H1 (cell line): Measurements from ENCODE around the gene CNIH3. TPM values are rescaled to one million over a fixed set of nuclear protein-coding genes. Genes with fewer than 3 reads are reported as not detected.
"Not testable (repeated sequence)": the region's sequence is repeated elsewhere in the genome, so short reads cannot be mapped to it uniquely, and the experiment has no call there.

ENCODE experiments used
- CTCF ChIA-PET: fragments of 300-600 bp; sonication (Branson Sonifier 250); formaldehyde crosslinking; loops from one replicate; lab custom pipeline; 2021; ENCODE audit not compliant: partially characterized antibody; lab: Charles Lee
- POLR2A ChIA-PET: fragments of 300-600 bp; sonication (Branson Sonifier 250); formaldehyde crosslinking; loops from one replicate; lab custom pipeline; 2021; ENCODE audit warnings: inconsistent platforms; ENCODE audit not compliant: partially characterized antibody; lab: Charles Lee
- DNase-seq, 2 experiments: peaks; one replicate each; pipeline versions ENCODE4 v3.0.0 to v3.0.0-alpha.2; 2010 to 2022; ENCODE audit warnings: low spot score in 2 of 2, low read depth in 1 of 2, mixed read lengths in 1 of 2
- FAIRE-seq: peaks from 2 replicates; lab custom pipeline; 2011; peaks lifted over from hg19 to GRCh38; lab: Jason Lieb, UNC
- H2AFZ ChIP-seq: 2 replicates; pipeline ENCODE4 v1.8.1; 2012; ENCODE audit warnings: low read length, inconsistent platforms
- H2AK5ac ChIP-seq: 2 replicates; pipeline ENCODE4 v1.6.1; 2013; ENCODE audit warnings: low read depth, low read length
- H2BK120ac ChIP-seq: replicated peaks from 2 replicates; pipeline ENCODE3; 2013; ENCODE audit warnings: low read depth, low read length, inconsistent platforms
- H2BK12ac ChIP-seq: 2 replicates; pipeline ENCODE4 v1.6.1; 2013; ENCODE audit warnings: low read depth, low read length
- H2BK15ac ChIP-seq: 2 replicates; pipeline ENCODE4 v1.6.1; 2013; ENCODE audit warnings: low read length
- H2BK20ac ChIP-seq: 2 replicates; pipeline ENCODE4 v1.6.1; 2013; ENCODE audit warnings: low read length
- H2BK5ac ChIP-seq: 2 replicates; pipeline ENCODE4 v1.6.1; 2013; ENCODE audit warnings: low read depth, low read length
- H3K14ac ChIP-seq: 2 replicates; pipeline ENCODE4 v1.6.1; 2013; ENCODE audit warnings: inconsistent platforms; ENCODE audit not compliant: insufficient read length
- H3K18ac ChIP-seq: 2 replicates; pipeline ENCODE4 v1.6.1; 2013; ENCODE audit warnings: low read length; ENCODE audit errors: extremely low read depth
- H3K23ac ChIP-seq: 2 replicates; pipeline ENCODE4 v1.6.1; 2013; ENCODE audit warnings: inconsistent platforms; ENCODE audit not compliant: insufficient read length
- H3K23me2 ChIP-seq: 2 replicates; pipeline ENCODE4 v1.6.1; 2013; ENCODE audit warnings: low read depth, low read length
- H3K27ac ChIP-seq: 2 replicates; pipeline ENCODE4 v1.6.1; 2011; ENCODE audit warnings: low read depth, low read length, inconsistent platforms
- H3K27me3 ChIP-seq, 4 experiments: replicated peaks in 1 of 4; 1 replicate in 1 of 4; 2 replicates in 3 of 4; pipeline versions ENCODE4 v1.6.1 to v1.8.1; 2011 to 2013; ENCODE audit warnings: low read length in 3 of 4, mild to moderate bottlenecking in 3 of 4, inconsistent platforms in 2 of 4, mixed read lengths in 2 of 4, moderate library complexity in 1 of 4; ENCODE audit not compliant: control insufficient read depth in 3 of 4, insufficient read depth in 3 of 4; ENCODE audit errors: extremely low read depth in 1 of 4
- H3K36me3 ChIP-seq, 4 experiments: 2 replicates each; pipeline versions ENCODE4 v1.6.1 to v1.8.1; 2011 to 2013; ENCODE audit warnings: mild to moderate bottlenecking in 4 of 4, low read length in 3 of 4, moderate library complexity in 2 of 4, control low read depth in 1 of 4, inconsistent platforms in 1 of 4; ENCODE audit not compliant: insufficient read depth in 4 of 4, control insufficient read depth in 2 of 4
- H3K4ac ChIP-seq: replicated peaks from 2 replicates; pipeline ENCODE3; 2013; ENCODE audit warnings: low read length, low read depth, mixed read lengths, inconsistent platforms; ENCODE audit not compliant: insufficient read length
- H3K4me1 ChIP-seq, 4 experiments: replicated peaks in 1 of 4; 1 replicate in 1 of 4; 2 replicates in 3 of 4; pipeline versions ENCODE4 v1.6.1 to v1.8.1; 2011 to 2013; ENCODE audit warnings: low read length in 3 of 4, inconsistent platforms in 2 of 4, mixed read lengths in 1 of 4; ENCODE audit not compliant: insufficient read depth in 4 of 4, control insufficient read depth in 3 of 4
- H3K4me2 ChIP-seq, 2 experiments: 2 replicates each; pipeline versions ENCODE4 v1.6.1 to v1.8.1; 2011 to 2013; ENCODE audit warnings: low read depth in 2 of 2, low read length in 2 of 2, control low read depth in 1 of 2, inconsistent platforms in 1 of 2, mild to moderate bottlenecking in 1 of 2; ENCODE audit not compliant: insufficient read depth in 1 of 2
- H3K4me3 ChIP-seq, 4 experiments: fragments of 200-600, 300-600 bp in 1 of 4; sonication (generic), shearing (Covaris generic), sonication (Bioruptor Twin) in 1 of 4; 2 replicates each; pipeline versions ENCODE4 v1.5.1 to v1.8.1; 2011 to 2016; ENCODE audit warnings: low read length in 4 of 4, low read depth in 3 of 4, control low read depth in 2 of 4, inconsistent platforms in 2 of 4, mild to moderate bottlenecking in 2 of 4, mixed read lengths in 1 of 4, moderate library complexity in 1 of 4; ENCODE audit not compliant: insufficient read depth in 2 of 4; ENCODE audit errors: extremely low read depth in 1 of 4
- H3K56ac ChIP-seq: replicated peaks from 2 replicates; pipeline ENCODE3; 2013; ENCODE audit warnings: low read depth, mild to moderate bottlenecking, mixed read lengths, low read length, inconsistent platforms; ENCODE audit not compliant: insufficient read length
- H3K79me1 ChIP-seq: 2 replicates; pipeline ENCODE4 v1.6.1; 2013; ENCODE audit warnings: low read depth, low read length, control low read depth
- H3K79me2 ChIP-seq, 2 experiments: 2 replicates each; pipeline versions ENCODE4 v1.6.1 to v1.8.1; 2012 to 2013; ENCODE audit warnings: low read length in 2 of 2, mild to moderate bottlenecking in 2 of 2, inconsistent platforms in 1 of 2; ENCODE audit not compliant: insufficient read depth in 2 of 2, control insufficient read depth in 1 of 2
- H3K9ac ChIP-seq, 4 experiments: replicated peaks in 1 of 4; 1 replicate in 1 of 4; 2 replicates in 3 of 4; pipeline versions ENCODE4 v1.6.1 to v1.8.1; 2011 to 2013; ENCODE audit warnings: low read depth in 3 of 4, low read length in 3 of 4, control low read depth in 2 of 4, mild to moderate bottlenecking in 2 of 4, moderate library complexity in 2 of 4, inconsistent platforms in 1 of 4; ENCODE audit errors: extremely low read depth in 1 of 4
- H3K9me3 ChIP-seq, 2 experiments: 2 replicates each; pipeline versions ENCODE4 v1.6.1 to v1.8.1; 2012 to 2013; ENCODE audit warnings: mild to moderate bottlenecking in 2 of 2, moderate library complexity in 2 of 2, control low read depth in 1 of 2, inconsistent platforms in 1 of 2, low read depth in 1 of 2, low read length in 1 of 2, mixed read lengths in 1 of 2; ENCODE audit not compliant: insufficient read depth in 2 of 2
- H4K20me1 ChIP-seq, 2 experiments: replicated peaks in 1 of 2; 2 replicates each; pipeline versions ENCODE3 to v1.8.1; 2011 to 2013; ENCODE audit warnings: inconsistent platforms in 2 of 2, low read length in 2 of 2, mild to moderate bottlenecking in 1 of 2; ENCODE audit not compliant: insufficient read depth in 2 of 2, control insufficient read depth in 1 of 2
- H4K5ac ChIP-seq: 2 replicates; pipeline ENCODE4 v1.6.1; 2013; ENCODE audit warnings: low read length, low read depth, mixed read lengths, inconsistent platforms; ENCODE audit not compliant: insufficient read length
- H4K8ac ChIP-seq: 2 replicates; pipeline ENCODE4 v1.8.0; 2013; ENCODE audit warnings: mild to moderate bottlenecking, moderate library complexity, low read length, inconsistent platforms; ENCODE audit not compliant: insufficient read depth; ENCODE audit errors: extremely low read depth
- H4K91ac ChIP-seq: replicated peaks from 2 replicates; pipeline ENCODE3; 2013; ENCODE audit warnings: low read length, mixed read lengths, inconsistent platforms; ENCODE audit not compliant: insufficient read length
- WGBS, 2 experiments: shearing (Covaris generic) in 1 of 2; methylation state at CpG; one replicate each; pipeline versions ENCODE4 v1.1.6 to v1.1.7; 2013 to 2015; ENCODE audit warnings: low lambda C conversion rate in 2 of 2, mixed read lengths in 2 of 2, inconsistent platforms in 1 of 2, low coverage in 1 of 2, missing lambda C conversion rate in 1 of 2; ENCODE audit not compliant: insufficient replicate concordance in 2 of 2, insufficient coverage in 1 of 2, insufficient read length in 1 of 2; ENCODE audit errors: extremely low coverage in 1 of 2, missing lambda C conversion rate in 1 of 2; 5-methylcytosine and 5-hydroxymethylcytosine counted together
- polyA plus RNA-seq, 7 experiments: library from polyadenylated mRNA; depleted of rRNA in 3 of 7; stranded (reverse) in 5 of 7; unstranded in 2 of 7; fragments of >200 nt in 5 of 7; fragments of 200-250 nt in 2 of 7; gene quantifications; 1 replicate in 5 of 7; 2 replicates in 1 of 7; 4 replicates in 1 of 7; pipeline versions ENCODE4 v1.2.1 to v1.2.3, GENCODE V29; 2011 to 2013; ENCODE audit warnings: missing spikeins in 2 of 7, mixed read lengths in 2 of 7
- total RNA-seq: library from RNA; stranded (reverse); fragmentation: NEBNext Ultra II Directional; extraction: Animal tissue kit (Norgen Biotek cat#: 25700); gene quantifications from 2 replicates; pipeline ENCODE4 v1.2.1, GENCODE V29; 2021

The CNIH3 gene
- total and polyA plus RNA-seq, 2 of the 8 experiments (the other 6 are each of a cell fraction or from before 2014, with no cell fraction given): 3.7 to 5.6 TPM

DNA sequence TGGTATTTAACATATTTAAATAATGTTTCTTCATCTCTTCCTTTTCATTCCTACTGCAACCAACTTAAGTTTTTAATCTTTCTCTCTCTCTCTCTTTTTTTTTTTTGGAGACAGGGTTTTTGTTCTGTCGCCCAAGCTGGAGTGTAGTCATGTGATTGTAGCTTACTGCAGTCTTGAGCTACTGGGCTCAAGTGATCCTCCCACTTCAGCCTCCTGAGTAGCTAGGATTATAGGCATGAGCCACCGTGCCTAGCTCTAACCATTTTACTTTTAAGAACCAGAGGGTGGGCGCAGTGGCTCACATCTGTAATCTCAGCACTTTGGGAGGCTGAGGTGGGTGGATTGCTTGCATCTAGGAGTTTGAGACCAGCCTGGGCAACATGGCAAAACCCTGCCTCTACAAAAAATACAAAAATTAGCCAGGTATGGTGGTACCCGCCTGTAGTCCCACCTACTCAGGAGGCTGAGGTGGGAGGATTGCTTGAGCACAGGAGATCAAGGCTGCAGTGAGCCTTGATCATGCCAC is 95.2 kb downstream of the CNIH3 start:
- H3K4ac ChIP-seq, H4K8ac ChIP-seq, H2BK120ac ChIP-seq, H3K9me3 ChIP-seq, H3K14ac ChIP-seq, DNase-seq, H3K18ac ChIP-seq, H2BK5ac ChIP-seq, POLR2A ChIA-PET, H3K79me2 ChIP-seq, H3K9ac ChIP-seq, H3K27me3 ChIP-seq, H3K56ac ChIP-seq, H2BK15ac ChIP-seq, H3K27ac ChIP-seq, H4K20me1 ChIP-seq, H3K4me2 ChIP-seq, H3K23ac ChIP-seq, H3K23me2 ChIP-seq, H2BK20ac ChIP-seq, H2AK5ac ChIP-seq, H4K91ac ChIP-seq, H2BK12ac ChIP-seq, H3K36me3 ChIP-seq, H3K4me1 ChIP-seq, H4K5ac ChIP-seq, H3K4me3 ChIP-seq, H2AFZ ChIP-seq, FAIRE-seq, H3K79me1 ChIP-seq: not testable (repeated sequence)
- 91% methylated on average over 3 of the region's 4 CpGs; no CpG with 5 or more reads in 1 of the 2 experiments for WGBS, 2 experiments
- CTCF ChIA-PET: interaction anchor here (0.5 to 1.8 kb wide), 5 partner anchors 15 to 142 kb away, joined by 3 read pairs; no protein-coding TSS in a partner anchor
